ENCODE measurements around the gene ASTN2. TPM values are rescaled to one million over a fixed set of nuclear protein-coding genes. Genes with fewer than 3 reads are reported as not detected.

The ASTN2 gene
- total RNA-seq, 4 donors from 2014 or later, result 3.0 to 7.0 (median 5.2) TPM

GRCh38 chr9:117304549-117304948, 110.3 kb downstream of the ASTN2 start:
- Histone ChIP-seq H3K4me1 (no peaks in the 10 kb centered on the region), H3K9me3 (no peaks in the 10 kb centered on the region), H3K27ac (no peak overlapping the region), H3K36me3 (no peaks in the 10 kb centered on the region), H3K4me3 (no peak overlapping the region), H3K27me3 (no peaks in the 10 kb centered on the region)
- no peak for TF ChIP-seq POLR2AphosphoS5 (IDR thresholded peaks at IDR 0.05)
- TF ChIP-seq EP300 (IDR thresholded peaks at IDR 0.05; ENCODE audit: low read depth), result no peak
- no peak for TF ChIP-seq POLR2A (IDR thresholded peaks at IDR 0.05)
- TF ChIP-seq CTCF (IDR thresholded peaks at IDR 0.05), result no peak
- 46% methylated on average over 5 of the region's 5 CpGs; no CpG with 5 or more reads in 1 of the 2 donors for WGBS, 2 donors (ENCODE audit: low coverage in 1 of 2)
- in situ Hi-C loops (cut with MboI; ENCODE audit: low pct_ligation_motif_present in 1 of 4, low pct_unique_long_range_greater_than_20kb in 1 of 4, low sequenced_read_pairs in 3 of 4) (no loop called here), intact Hi-C loops (cut with DNase I; ENCODE audit: low total_unique reads) (no loop called here)
- DNase-seq, result no peak

- DNase-seq, result no peak
- WGBS, 2 donors (ENCODE audit: low coverage in 1 of 2), result 82 to 84% methylated on average over 3 to 5 of the region's 5 CpGs
- Histone ChIP-seq H3K4me3 (no peak overlapping the region), H3K36me3 (no peaks in the 10 kb centered on the region), H3K27ac (no peak overlapping the region), H3K27me3 (no peaks in the 10 kb centered on the region), H3K4me1 (no peaks in the 10 kb centered on the region), H3K9me3 (no peaks in the 10 kb centered on the region)
- TF ChIP-seq EP300 (IDR thresholded peaks at IDR 0.05; ENCODE audit: low read depth) (no peak), POLR2A (IDR thresholded peaks at IDR 0.05) (no peak), POLR2AphosphoS5 (IDR thresholded peaks at IDR 0.05) (no peak), CTCF (IDR thresholded peaks at IDR 0.05) (no peak)
- in situ Hi-C loops (cut with MboI; ENCODE audit: low pct_ligation_motif_present in 1 of 4, low pct_unique_long_range_greater_than_20kb in 1 of 4, low sequenced_read_pairs in 3 of 4) (no loop called here), intact Hi-C loops (cut with DNase I; ENCODE audit: low total_unique reads) (no loop called here)
Observed at GRCh38 chr9:117303643-117304230, 111.1 kb downstream of the ASTN2 start.

- Histone ChIP-seq H3K36me3 (no peaks in the 10 kb centered on the region), H3K27me3 (no peaks in the 10 kb centered on the region), H3K4me1 (no peaks in the 10 kb centered on the region), H3K4me3 (no peak overlapping the region), H3K27ac (no peak overlapping the region), H3K9me3 (no peaks in the 10 kb centered on the region)
- WGBS, 2 donors (ENCODE audit: low coverage in 1 of 2), result 47 to 74% methylated on average over 2 of the region's 2 CpGs
- no peak for TF ChIP-seq POLR2AphosphoS5 (IDR thresholded peaks at IDR 0.05)
- TF ChIP-seq CTCF (IDR thresholded peaks at IDR 0.05), result no peak
- no peak for TF ChIP-seq EP300 (IDR thresholded peaks at IDR 0.05; ENCODE audit: low read depth)
- no peak for TF ChIP-seq POLR2A (IDR thresholded peaks at IDR 0.05)
- intact Hi-C loops (cut with DNase I; ENCODE audit: low total_unique reads) (no loop called here), in situ Hi-C loops (cut with MboI; ENCODE audit: low pct_ligation_motif_present in 1 of 4, low pct_unique_long_range_greater_than_20kb in 1 of 4, low sequenced_read_pairs in 3 of 4) (no loop called here)
- DNase-seq, result no peak
Observed at GRCh38 chr9:117302487-117302886, 112.4 kb downstream of the ASTN2 start.

GRCh38 chr9:117300371-117301110, 114.3 kb downstream of the ASTN2 start:
- Histone ChIP-seq H3K9me3 (no peaks in the 10 kb centered on the region), H3K27me3 (no peaks in the 10 kb centered on the region), H3K4me3 (no peak overlapping the region), H3K27ac (no peak overlapping the region), H3K4me1 (no peaks in the 10 kb centered on the region), H3K36me3 (no peaks in the 10 kb centered on the region)
- 53 to 74% methylated on average over 3 to 4 of the region's 4 CpGs for WGBS, 2 donors (ENCODE audit: low coverage in 1 of 2)
- TF ChIP-seq EP300 (IDR thresholded peaks at IDR 0.05; ENCODE audit: low read depth) (no peak), CTCF (IDR thresholded peaks at IDR 0.05) (no peak), POLR2AphosphoS5 (IDR thresholded peaks at IDR 0.05) (no peak), POLR2A (IDR thresholded peaks at IDR 0.05) (no peak)
- in situ Hi-C loops (cut with MboI; ENCODE audit: low pct_ligation_motif_present in 1 of 4, low pct_unique_long_range_greater_than_20kb in 1 of 4, low sequenced_read_pairs in 3 of 4) (no loop called here), intact Hi-C loops (cut with DNase I; ENCODE audit: low total_unique reads) (no loop called here)
- DNase-seq, result no peak

Data from transverse colon (tissue), 4 donors.